Activated naive CD4-positive, alpha-beta T cell treated with Interleukin-2 at 50 U/mL for 16 hours (primary cell): ENCODE measurements around the gene MAST4.

Source experiments
- DNase-seq: peaks from one replicate; pipeline ENCODE4 v3.0.0-alpha.2; 2020

MAST4 gene

DNA sequence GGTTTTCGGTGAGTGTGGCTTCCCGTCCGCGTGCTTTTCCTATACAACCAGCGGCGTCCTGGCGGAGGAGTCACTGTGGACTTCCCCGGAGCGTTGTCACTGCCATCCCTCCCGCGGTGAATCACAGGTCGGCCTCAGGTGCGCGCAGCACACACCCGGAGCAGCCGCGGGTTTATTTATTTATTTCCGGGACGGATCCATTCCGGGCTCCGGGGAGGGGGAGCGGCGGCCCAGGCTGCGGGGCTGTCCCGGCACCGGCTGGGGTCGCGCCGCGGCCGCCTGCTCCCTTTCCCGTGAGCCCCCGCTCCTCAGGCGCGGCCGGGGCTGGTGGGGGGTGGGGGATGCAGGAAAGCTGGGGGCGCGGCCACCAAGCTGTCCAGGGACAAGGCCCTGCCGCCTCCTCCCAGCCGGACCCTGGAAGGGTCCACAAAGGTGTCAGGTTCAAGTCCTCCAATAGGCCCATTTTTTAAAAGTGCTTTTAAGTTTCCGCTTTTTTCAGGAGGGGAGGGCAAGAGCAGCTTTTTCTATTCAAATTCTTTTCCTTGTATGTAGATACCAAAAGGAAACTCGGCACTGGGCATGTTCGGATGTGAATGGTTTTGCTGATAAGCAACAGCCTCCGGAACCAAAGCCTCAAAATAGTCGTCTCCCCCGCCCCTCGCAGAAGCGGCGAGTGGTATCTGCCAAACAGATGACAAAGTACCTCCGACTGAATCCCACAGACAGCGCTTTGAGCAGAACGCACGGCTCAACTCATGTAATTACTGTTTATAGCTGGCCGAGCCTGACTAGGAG lies 407.9 kb downstream of the MAST4 start:
- DNase-seq: peak; percentile 89

DNA sequence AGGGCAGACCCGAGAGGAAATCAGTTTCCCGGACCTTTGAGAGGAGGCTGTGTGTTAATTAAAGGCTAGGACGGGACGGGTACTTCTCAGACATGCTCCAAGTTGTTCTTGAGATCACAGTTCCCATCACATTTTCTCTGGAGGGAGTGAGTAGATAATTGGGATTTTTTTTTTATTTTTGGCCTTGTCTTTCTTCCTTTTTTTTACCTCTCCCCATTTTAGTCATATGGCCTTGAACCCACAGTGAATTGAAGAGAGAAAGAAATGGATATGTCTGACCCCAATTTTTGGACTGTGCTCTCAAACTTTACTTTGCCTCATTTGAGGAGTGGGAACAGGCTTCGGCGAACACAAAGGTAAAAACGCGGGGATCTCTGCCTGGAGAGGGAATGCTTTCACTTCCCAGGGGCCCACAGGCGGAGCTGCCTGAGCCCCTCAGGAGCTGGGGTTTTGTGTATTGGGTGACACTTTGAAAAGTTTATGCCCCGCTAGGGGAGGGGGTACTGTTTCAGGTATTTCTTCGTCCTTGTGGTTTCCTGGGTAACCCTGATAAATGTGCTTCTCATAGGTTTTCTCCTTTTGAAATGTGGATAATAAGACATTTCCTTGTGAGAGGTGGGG lies 408.6 kb downstream of the MAST4 start:
- DNase-seq: no peak

DNA sequence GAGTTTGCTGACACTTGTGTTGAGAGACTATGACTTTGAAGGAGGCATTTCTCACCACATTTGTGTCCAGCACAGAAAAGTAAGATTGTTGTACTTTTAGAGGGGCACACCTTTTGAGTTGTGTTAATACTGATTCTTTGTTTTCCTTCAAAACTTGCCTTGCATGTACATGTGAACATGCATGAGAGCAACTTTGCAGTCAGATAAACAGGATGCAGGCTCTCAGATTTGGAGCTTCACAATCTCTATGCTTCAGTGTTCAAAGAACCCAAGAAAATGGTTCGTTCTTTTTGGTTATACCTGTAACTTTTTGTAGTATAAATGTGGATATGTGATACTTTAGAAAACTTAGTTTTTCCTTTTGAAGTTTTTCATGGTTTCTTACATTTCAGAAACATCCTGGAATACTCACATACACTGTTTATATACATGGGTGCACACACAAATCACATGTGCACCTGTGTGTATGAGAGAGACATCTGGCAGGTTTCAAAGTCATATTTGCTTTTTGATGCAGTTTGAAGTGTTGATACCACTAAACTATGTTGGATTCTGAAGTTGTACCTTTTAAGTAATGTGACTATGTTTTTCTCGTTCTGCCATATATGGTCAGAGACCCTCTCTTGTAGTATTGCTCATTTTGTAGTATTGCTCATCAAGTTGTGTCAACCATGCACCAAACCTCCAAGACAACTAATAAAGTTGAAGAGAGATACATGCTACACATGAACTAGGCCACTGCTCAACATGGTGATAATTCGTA lies 409.7 kb downstream of the MAST4 start:
- no peak for DNase-seq

DNA sequence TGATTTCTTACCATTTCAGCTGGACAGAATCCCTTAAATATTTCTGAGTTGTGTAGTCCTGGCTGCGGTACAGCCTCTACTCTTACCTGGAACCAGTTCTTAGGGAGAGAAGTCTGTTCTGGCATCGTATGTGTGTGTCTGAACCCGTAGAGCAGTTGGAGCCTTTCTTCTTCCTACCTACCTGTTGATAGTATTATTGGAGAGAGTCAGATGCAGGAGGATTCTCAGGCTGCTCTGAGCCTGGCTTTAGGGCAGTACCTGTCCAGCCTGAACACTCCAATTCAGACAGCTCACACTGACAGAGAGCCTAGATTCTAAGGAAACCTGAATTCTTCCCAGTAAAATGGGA lies 410.3 kb downstream of the MAST4 start:
- no peak for DNase-seq

DNA sequence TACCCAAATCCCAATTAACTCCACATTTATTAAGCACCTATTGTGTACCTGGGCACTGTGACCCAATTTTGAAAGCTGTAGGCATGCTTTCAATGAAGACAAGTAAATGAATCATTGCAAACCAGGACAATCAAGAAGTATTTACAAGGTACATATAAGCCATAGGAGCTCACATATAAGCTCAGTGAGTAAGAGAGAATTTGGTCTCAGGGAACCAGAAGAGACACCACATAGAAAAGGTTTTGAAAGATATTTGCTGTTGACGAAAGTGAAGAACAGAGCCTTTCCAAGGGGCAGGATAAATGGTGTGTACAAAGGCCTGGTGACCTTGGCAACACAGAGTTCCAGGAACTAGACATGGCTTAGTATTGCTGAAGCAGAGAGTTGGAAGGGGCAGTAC lies 412.8 kb downstream of the MAST4 start:
- no peak for DNase-seq

DNA sequence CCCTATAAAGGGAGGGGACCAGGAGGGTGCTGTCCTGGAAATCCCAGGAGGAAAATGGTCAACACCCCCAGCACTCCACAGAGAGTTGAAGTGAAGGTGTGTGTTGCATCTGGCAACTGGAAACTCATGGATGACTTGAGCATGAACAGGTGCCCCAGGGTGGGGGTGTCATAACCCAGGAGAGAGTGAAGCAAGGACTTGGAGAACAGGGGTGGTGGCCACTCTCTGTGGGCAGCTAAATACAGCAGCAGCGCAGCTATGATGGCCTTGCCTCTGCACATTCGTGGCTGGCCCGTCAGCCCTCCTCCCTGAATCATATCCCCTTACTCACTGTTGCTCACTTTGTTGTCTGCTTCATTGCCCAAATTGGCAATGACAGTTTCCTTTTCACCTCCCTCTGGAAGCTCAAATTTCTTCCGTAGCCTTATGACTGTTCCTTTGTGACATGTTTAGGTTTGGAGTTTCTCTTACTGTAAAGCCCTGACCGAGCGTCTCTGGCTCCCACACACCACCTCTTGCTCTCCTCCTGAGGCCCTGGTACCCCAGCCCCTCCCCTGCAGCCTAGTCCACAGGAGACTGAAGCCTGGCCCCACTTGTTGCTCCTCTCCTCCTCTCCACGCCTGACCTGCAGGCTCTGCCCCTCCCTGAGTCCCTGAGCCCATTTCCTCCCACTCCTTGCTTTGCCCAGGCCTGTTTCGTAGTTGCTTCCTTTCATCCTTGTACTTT lies 414.7 kb downstream of the MAST4 start:
- peak; percentile 7 for DNase-seq

DNA sequence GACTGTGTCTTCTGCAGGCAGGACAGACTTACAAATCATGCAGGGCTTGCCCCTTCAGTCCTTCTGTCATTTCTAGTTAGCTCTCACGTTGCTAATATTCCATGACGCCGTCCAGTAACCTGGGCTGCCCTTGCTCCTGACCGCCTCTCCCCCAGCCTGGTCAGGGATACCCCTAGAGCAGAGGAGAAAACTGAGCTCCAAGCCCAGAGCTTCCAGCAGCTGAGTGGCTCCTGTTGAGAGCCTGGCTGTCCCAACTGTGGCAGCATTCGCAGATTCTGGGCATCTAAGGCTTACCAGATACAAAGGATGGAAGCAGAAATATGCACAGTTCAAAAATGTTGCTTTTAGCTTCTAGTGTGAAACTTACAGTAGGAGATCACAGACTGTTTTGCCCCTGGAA lies 415.2 kb downstream of the MAST4 start:
- DNase-seq: no peak

DNA sequence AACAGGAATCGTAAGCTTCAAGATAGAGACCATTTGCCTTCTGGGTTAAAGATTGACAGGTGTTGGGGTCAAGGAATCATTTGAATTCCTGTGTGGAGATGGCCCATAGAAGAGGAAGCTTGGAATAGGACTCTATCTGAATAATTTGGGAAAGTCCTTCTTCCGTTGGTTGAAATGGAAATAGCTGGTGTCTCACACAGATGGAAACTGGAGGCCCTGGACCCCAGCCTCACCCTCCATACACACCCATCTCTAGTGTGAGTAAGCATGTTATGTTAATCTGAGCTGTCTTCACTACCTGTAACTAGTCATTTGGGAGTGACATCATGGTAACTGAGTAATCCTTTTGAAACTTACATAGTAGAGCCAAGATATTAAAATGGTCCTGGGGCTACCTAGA lies 416.0 kb downstream of the MAST4 start:
- DNase-seq: peak; percentile 12

DNA sequence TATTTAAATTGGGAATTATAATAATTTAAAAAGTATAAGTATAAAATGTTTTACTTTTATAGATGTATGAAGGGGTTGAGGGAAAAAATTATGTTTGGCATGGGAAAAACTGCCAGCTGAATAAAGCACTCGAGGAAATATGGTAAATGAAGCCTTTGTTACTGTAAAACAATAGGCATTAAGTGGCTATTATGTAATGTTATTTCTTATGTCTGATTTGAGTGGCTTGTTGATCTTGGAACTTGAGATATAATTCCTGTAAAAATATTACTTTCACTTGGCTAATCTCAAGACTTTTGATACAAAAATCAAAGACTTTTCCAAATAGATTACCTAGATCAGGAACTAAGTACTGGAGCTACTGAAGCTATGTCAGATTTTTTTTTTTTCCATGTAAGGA lies 417.5 kb downstream of the MAST4 start:
- DNase-seq: no peak

DNA sequence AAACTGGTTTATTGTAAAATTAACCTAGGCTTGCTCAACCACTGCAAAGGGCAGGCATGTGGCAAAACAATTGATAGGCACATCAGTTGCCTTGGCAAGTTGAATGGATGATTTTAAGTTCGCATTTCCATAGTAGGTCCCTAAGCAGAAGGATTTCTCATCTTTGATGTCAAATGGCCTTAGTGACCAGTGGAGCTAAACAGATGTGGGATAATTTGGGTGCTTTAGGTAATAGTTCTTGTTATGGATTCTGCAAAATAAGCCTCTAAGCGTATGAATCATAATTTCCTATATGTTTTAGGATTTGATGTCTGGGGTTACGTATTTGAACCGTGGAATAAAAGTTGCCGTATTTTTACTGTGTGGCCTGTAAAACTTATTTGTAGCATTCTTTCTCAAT lies 418.0 kb downstream of the MAST4 start:
- DNase-seq: no peak

DNA sequence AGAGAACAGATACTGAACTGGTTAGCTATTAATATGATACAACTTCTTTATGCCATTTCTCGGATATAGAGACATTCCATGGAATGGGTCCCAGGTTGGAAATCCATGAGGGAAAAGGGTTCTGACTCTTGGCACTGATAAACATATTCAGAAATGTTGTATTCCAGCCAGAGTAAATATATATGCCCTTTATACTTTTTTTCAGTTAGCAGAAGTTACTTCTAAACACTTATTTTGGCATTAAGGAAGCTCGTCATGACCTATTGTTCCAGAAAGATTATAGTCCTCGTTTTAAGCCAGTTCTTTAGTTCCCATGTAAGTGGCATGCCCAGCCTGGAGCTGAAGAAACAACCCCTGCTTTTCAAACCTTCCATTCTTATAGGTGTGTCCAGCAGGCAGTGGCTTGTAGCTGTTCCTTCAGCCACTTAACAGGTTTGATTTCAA lies 418.8 kb downstream of the MAST4 start:
- no peak for DNase-seq

DNA sequence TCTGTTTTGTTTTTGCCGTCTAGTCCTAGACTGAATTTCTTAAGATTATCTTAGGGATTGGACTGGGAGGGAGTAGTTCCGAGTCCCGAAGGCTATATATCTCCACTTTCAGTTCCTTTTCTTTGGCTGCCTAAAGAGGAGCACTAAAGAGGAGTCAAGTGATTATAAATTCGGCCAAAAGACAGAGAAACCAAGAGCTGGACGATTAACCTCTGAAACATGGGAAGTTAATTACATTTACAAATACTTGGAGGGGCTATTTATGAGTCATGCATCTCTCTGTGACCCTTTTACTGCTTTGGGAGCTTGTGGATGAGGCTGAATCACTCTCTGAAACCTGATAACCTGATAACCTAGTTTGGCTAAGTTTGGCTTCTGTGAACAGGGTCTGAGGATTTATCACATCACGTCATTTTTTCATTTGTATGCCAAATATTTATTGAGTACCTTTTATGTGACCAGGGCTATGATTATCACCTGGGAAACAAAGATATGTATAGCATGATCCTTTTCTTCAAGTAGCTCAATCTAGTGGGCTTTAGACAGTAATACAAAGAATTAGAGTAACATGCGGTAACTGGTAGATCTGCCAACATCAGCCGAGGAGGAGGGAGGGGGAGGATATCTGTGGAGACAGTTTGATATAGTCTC lies 419.5 kb downstream of the MAST4 start:
- no peak for DNase-seq

DNA sequence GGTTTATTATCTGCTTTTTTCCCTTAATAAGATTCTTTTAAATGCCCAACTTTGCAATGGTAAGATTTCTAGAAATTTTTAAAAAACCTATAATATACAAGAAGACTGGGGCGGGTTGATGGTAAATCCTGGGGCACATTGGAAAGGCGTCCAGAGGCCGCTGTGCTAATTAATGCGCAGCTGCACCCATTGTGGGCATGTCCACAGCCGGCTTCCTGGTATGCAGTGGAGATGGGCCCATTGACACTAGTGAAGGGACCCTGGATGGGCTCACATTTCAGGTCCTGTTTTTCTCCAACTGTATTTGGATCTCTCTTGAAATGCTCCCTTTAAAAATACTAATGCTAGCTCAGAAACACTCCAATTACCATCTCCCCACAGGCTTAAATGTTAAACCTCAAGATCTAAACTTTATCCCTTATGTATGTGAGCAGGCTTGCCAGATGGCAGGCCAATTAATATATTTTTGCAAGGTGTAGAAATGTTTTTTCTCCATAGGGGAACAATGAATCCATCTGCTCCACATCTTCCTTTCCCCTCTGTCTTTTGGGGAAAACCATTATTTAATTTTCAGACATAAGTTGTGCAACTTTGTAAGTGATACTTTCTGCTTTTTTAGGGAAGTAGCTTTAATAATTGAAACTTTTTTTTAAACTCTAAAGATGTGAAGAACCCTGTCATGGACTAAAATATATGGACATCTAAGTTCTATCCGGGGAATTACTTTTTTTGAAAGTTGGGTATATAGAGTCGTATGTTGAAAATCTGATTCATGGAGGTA lies 423.1 kb downstream of the MAST4 start:
- DNase-seq: no peak

DNA sequence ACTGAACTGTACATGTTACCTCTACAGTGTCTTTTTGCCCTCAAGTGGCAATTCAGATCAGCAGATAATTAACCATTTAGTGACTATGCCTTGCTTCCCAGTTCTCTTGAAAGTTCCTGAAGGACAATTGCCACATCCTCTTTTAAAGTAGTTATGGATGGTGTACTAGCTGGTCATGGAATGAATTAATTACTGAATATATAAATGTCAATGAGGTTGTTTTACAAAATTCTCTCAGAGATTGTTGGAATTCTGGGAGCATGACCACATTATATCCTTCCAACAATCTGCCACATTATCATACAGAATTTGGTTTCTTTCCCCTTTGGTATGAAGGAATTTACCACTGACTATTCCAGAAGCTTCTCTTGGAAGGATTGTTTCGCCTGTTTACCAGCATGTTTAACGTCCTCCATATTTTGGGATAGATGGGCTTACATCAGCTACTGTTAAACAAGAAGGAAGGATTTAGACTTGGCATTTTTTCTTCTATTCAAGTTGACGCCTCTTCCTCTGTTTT lies 424.0 kb downstream of the MAST4 start:
- DNase-seq: no peak

DNA sequence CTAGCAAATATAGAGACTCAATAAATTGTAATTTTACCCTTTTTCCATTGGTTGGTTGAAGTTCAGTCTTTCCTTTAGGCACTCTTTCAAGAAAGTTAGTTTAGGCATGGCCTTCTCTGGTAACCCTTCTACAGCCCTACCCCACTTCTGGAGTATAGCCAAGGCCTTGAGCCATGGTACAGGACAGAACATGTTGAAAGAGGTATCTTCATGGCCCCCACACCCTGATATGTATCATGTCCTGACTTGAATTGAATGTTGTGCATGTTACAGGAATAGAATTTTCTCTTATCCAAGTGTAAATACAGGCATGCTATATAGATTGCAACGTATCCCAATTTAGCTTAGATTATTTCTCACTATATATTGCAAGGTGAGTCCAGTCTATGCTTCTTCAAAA lies 424.8 kb downstream of the MAST4 start:
- DNase-seq: no peak

DNA sequence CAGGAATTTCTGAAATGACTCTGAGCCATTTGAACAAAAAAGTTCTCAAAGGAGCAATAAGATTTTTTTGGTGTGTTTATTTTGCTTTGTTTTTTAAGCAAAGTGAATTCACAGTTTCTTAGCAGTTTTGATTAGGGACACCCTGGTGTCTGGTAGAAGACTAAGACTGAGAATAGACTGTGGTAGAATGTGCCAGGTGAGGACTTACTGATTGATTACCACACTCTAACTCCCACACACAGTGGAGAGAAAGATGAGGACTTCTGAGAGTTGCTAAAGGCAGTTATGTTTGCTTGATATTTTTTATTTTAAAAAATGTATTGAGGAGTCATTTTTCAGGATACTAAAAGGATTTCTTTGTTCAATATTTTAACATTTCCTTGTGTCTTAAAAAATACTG lies 425.3 kb downstream of the MAST4 start:
- DNase-seq: no peak

DNA sequence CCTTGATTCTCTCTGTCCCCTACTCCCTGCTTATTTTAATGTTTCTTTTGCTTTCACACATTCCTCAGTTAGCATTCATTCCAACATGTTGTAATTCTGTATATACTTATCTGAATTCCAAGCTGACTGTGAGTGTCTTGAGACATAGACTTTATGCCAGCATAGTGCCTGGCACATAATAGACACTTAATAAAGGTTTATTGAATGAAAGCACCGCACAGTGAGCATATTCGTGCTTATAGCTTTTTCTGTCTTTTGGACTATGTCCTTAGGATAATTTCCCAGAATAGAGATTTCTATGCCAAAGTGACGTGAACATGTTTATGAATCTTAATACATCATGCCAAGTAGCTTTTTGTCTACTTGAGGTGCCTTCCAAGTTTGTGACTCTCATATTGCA lies 425.8 kb downstream of the MAST4 start:
- DNase-seq: no peak

DNA sequence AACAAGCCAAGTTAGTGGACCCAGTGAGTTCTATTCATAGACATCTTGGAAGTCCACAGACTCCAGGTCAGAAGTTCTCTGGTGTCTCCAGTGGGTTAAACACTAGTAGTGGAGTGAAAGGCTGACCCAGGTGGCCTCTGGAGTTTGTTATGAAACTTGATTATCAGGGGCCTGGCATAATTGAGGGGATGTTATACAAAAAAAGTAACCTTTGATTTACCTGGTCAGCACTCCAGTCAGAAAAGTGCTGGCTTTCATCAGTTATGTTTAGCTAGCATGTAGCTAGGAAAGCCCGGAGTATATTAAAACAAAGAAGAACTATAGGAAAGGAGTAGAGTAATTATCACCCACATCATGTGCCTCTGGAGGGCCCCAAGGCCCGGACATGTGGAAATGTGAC lies 429.3 kb downstream of the MAST4 start:
- DNase-seq: no peak

DNA sequence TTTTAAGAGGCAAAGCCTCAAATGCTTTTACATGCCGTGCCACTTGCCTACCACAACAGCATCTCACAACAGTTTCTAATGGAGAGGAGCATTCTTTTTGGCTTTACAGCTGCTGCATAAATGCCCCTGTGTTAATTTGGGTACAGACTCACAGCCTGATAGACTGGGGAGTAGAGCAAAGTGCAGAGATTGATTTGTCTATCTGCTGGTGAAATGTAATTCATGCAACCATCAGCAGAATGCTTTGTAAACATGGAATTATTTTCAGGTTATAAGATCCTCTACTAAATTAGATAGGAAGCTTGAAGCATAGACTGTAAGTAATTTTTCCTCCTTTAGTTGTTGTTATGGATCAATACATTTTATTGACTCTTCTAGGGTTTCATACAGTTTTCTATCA lies 430.1 kb downstream of the MAST4 start:
- no peak for DNase-seq

DNA sequence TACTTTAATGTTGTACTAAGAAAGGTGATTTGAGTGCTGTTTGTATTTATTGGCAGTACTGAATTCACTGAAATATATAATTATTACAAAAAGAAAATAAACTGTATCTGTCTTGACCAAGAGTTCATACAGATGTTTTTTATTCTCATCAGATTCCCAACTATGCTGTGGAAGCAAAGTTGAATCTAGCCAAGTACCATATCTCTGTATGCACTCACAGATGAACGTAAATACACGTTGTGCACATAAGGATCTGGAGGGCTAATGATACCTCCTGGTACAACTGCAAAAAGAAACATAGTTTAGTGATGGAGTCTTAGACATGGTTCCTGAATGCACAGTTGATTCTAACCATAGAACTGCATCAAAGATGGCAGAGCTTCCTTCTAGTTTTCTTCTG lies 431.0 kb downstream of the MAST4 start:
- no peak for DNase-seq

DNA sequence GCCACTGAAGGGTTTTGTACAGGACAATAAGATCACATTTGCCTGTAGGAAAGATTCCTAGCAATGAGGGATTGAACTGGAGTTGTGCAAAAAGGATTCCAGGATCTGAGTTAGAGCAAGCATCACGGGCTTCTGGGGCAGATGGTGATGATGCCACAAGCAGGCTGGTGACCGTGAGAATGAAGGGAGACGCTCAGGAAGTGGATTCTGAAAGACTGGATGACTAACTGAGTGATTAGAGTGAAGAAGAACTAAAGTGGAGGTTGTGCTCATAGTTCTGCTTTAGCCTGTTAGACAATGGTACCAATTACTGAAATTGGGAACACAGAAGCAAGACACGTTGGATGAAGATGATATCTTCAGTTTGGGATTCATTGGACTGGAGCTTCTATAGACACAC lies 432.2 kb downstream of the MAST4 start:
- DNase-seq: no peak

DNA sequence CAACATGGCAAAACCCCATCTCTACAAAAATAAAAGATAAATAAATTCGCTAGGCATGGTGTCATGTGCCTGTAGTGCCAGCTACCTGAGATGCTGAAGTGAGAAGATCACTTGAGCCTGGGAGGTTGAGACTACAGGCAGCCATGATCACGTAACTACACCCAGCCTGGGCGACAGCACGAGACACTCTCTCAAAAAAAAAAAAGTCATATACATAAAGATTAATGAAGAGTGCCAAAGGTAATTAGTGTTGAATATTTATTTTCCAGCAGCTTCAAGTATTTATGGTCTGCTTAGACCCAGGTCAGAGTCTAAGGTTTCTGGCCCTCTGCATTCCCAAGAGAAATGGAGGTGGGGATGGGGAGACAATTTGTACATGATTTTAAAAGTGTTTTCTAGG lies 432.7 kb downstream of the MAST4 start:
- no peak for DNase-seq
